Peyer's patch (tissue), 4 donors: ENCODE measurements around the gene TIMM17A.

Source experiments
- CTCF ChIP-seq, 6 experiments: fragments of 450-650 bp in 4 of 6; fragments of 200-600 bp in 2 of 6; sonication (generic) in 1 of 6; IDR thresholded peaks; one replicate each; pipeline ENCODE4 v1.5.1; 2017 to 2019; ENCODE audit warnings: antibody characterized with exemption in 6 of 6, mild to moderate bottlenecking in 3 of 6, moderate library complexity in 1 of 6
- POLR2A ChIP-seq, 2 donors: fragments of 450-650 bp; IDR thresholded peaks; one replicate each; pipeline ENCODE4 v1.5.1; 2017; ENCODE audit warnings: antibody characterized with exemption in 2 of 2, mild to moderate bottlenecking in 2 of 2, moderate library complexity in 2 of 2

DNA sequence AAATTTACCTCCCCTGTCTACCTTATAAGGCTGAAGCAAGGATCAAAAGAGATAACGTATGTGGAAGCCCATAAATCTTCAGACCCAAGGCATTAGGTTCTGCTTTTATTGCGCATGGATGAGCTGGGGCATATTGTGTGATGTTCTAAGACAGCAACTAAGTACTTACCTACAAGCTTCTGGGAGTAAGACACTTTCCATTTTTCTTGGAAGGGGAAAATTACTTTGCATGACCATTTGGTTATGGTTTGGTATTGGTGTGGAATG lies 30.1 kb upstream of the TIMM17A start:
- TF ChIP-seq CTCF (IDR thresholded peaks at IDR 0.05) (no peak), POLR2A (IDR thresholded peaks at IDR 0.05) (no peak)
